ENCODE measurements around the gene SELENOI.

DNA sequence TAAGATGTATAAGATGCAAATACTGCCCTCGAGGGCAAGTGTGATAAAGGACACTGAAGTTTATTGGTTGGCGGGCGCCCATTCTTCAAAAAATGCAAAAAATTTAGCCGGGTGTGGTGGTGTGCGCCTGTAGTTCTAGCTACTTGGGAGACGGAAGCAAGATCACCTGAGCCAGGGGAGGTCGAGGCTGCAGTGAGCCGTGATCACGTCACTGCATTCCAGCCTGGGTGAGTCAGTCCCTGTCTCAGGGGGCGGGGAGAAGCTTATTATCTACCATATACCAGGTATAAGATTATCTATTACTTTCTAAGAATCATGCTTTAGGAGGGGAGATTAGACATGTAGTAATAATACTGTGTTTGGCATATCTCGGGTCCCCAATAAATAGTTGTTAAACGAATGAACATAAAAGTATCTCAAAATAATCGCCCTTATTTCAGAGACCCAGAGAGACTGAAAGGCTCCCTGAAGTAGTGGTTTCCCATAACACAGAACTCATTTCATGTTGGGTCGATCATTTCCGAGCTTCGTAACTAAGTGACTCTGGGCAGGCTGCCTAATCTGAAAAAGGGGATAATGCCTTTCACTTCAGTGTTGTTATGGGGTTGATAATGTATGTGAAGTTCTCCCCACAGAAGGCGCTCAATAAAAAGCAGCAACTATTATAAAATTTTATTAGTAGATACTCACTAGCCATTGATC lies 1.2 kb upstream of the SELENOI start:
- TF ChIP-seq POLR2A (IDR thresholded peaks at IDR 0.05; ENCODE audit: borderline replicate concordance, extremely low read depth, insufficient read depth, insufficient read length): no peak
- TF ChIP-seq CBX3 (IDR thresholded peaks at IDR 0.05; ENCODE audit: low read depth): peak; percentile 28; the same call in 1 of the 2 replicates
- TF ChIP-seq EZH2 (IDR thresholded peaks at IDR 0.05): no peak
- TF ChIP-seq RAD21 (IDR thresholded peaks at IDR 0.05; ENCODE audit: low read depth): no peak
- TF ChIP-seq, protein P1, sequence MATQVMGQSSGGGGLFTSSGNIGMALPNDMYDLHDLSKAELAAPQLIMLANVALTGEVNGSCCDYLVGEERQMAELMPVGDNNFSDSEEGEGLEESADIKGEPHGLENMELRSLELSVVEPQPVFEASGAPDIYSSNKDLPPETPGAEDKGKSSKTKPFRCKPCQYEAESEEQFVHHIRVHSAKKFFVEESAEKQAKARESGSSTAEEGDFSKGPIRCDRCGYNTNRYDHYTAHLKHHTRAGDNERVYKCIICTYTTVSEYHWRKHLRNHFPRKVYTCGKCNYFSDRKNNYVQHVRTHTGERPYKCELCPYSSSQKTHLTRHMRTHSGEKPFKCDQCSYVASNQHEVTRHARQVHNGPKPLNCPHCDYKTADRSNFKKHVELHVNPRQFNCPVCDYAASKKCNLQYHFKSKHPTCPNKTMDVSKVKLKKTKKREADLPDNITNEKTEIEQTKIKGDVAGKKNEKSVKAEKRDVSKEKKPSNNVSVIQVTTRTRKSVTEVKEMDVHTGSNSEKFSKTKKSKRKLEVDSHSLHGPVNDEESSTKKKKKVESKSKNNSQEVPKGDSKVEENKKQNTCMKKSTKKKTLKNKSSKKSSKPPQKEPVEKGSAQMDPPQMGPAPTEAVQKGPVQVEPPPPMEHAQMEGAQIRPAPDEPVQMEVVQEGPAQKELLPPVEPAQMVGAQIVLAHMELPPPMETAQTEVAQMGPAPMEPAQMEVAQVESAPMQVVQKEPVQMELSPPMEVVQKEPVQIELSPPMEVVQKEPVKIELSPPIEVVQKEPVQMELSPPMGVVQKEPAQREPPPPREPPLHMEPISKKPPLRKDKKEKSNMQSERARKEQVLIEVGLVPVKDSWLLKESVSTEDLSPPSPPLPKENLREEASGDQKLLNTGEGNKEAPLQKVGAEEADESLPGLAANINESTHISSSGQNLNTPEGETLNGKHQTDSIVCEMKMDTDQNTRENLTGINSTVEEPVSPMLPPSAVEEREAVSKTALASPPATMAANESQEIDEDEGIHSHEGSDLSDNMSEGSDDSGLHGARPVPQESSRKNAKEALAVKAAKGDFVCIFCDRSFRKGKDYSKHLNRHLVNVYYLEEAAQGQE (IDR thresholded peaks at IDR 0.05; ENCODE audit: low read depth): no peak
- TF ChIP-seq, protein P2, sequence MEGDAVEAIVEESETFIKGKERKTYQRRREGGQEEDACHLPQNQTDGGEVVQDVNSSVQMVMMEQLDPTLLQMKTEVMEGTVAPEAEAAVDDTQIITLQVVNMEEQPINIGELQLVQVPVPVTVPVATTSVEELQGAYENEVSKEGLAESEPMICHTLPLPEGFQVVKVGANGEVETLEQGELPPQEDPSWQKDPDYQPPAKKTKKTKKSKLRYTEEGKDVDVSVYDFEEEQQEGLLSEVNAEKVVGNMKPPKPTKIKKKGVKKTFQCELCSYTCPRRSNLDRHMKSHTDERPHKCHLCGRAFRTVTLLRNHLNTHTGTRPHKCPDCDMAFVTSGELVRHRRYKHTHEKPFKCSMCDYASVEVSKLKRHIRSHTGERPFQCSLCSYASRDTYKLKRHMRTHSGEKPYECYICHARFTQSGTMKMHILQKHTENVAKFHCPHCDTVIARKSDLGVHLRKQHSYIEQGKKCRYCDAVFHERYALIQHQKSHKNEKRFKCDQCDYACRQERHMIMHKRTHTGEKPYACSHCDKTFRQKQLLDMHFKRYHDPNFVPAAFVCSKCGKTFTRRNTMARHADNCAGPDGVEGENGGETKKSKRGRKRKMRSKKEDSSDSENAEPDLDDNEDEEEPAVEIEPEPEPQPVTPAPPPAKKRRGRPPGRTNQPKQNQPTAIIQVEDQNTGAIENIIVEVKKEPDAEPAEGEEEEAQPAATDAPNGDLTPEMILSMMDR (IDR thresholded peaks at IDR 0.05 in 2 of 3, conservative IDR thresholded peaks at IDR 0.05 in 1 of 3; ENCODE audit: borderline replicate concordance in 1 of 3, insufficient read depth in 1 of 3, low read depth in 2 of 3, low read length in 2 of 3): no peak
- TF ChIP-seq CEBPB (IDR thresholded peaks at IDR 0.05; ENCODE audit: low read depth): no peak
- TF ChIP-seq POLR2AphosphoS5 (IDR thresholded peaks at IDR 0.05; ENCODE audit: low read depth, low read length): peak; percentile 40; the same call in 1 of the 2 replicates
- TF ChIP-seq SRF (IDR thresholded peaks at IDR 0.05; ENCODE audit: low read depth): no peak
- TF ChIP-seq, protein P3, sequence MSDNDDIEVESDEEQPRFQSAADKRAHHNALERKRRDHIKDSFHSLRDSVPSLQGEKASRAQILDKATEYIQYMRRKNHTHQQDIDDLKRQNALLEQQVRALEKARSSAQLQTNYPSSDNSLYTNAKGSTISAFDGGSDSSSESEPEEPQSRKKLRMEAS (IDR thresholded peaks at IDR 0.05): no peak
- TF ChIP-seq SIN3A (IDR thresholded peaks at IDR 0.05; ENCODE audit: low read depth): no peak
- TF ChIP-seq, protein P4, sequence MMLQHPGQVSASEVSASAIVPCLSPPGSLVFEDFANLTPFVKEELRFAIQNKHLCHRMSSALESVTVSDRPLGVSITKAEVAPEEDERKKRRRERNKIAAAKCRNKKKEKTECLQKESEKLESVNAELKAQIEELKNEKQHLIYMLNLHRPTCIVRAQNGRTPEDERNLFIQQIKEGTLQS (IDR thresholded peaks at IDR 0.05): no peak
- no peak for TF ChIP-seq ZBTB33 (IDR thresholded peaks at IDR 0.05; ENCODE audit: extremely low read depth, insufficient replicate concordance, low read length)
- TF ChIP-seq SP1 (IDR thresholded peaks at IDR 0.05; ENCODE audit: low read depth): no peak; the same call in 1 of the 2 replicates

Data from HCT116 (cell line).